Ishikawa (cell line): ENCODE measurements around the gene DAPK3.

Experiments
- CEBPB ChIP-seq: IDR thresholded peaks from 2 replicates; pipeline ENCODE4 v1.6.1; 2012
- CREB1 ChIP-seq: IDR thresholded peaks from 2 replicates; pipeline ENCODE4 v1.6.1; 2012; ENCODE audit warnings: low read depth
- EGR1 ChIP-seq: IDR thresholded peaks from 2 replicates; pipeline ENCODE4 v1.6.1; 2012
- EP300 ChIP-seq: IDR thresholded peaks from 2 replicates; pipeline ENCODE4 v1.6.1; 2012; ENCODE audit warnings: borderline replicate concordance
- FOXM1 ChIP-seq: IDR thresholded peaks from 2 replicates; pipeline ENCODE4 v1.6.1; 2012; ENCODE audit warnings: low read depth, borderline replicate concordance
- MAX ChIP-seq: IDR thresholded peaks from 2 replicates; pipeline ENCODE4 v1.6.1; 2012
- NFIC ChIP-seq: IDR thresholded peaks from 2 replicates; pipeline ENCODE4 v1.6.1; 2012
- RAD21 ChIP-seq: IDR thresholded peaks from 2 replicates; pipeline ENCODE4 v1.6.1; 2012; ENCODE audit warnings: low read depth
- REST ChIP-seq: IDR thresholded peaks from 2 replicates; pipeline ENCODE4 v1.6.1; 2012; ENCODE audit warnings: low read depth, mild to moderate bottlenecking
- TAF1 ChIP-seq: IDR thresholded peaks from 2 replicates; pipeline ENCODE4 v1.6.1; 2012; ENCODE audit warnings: low read depth, mild to moderate bottlenecking
- TCF12 ChIP-seq: IDR thresholded peaks from 2 replicates; pipeline ENCODE4 v1.6.1; 2012; ENCODE audit warnings: low read depth
- TEAD4 ChIP-seq: IDR thresholded peaks from 2 replicates; pipeline ENCODE4 v1.6.1; 2012
- USF1 ChIP-seq: IDR thresholded peaks from 2 replicates; pipeline ENCODE4 v1.6.1; 2012
- YY1 ChIP-seq: IDR thresholded peaks from 2 replicates; pipeline ENCODE4 v1.6.1; 2012; ENCODE audit warnings: low read depth
- ZBTB7A ChIP-seq: IDR thresholded peaks from 2 replicates; pipeline ENCODE4 v1.6.1; 2012; ENCODE audit warnings: low read depth

DAPK3 gene

GRCh38 chr19:3987619-3988371, 16.9 kb upstream of the DAPK3 start:
- TF ChIP-seq TAF1 (no peak), RAD21 (peak; percentile 46; the same call in 1 of the 2 replicates)

GRCh38 chr19:3986260-3987041, 15.6 kb upstream of the DAPK3 start:
- TF ChIP-seq EP300 = 0 out of 2 replicates have a peak, but pooled peaks have one; percentile 14
- TF ChIP-seq YY1 = no peak
- TF ChIP-seq TEAD4 = 0 out of 2 replicates have a peak, but pooled peaks have one; percentile 38
- no peak for TF ChIP-seq CREB1
- TF ChIP-seq NFIC = no peak
- TF ChIP-seq TCF12 = peak; percentile 26; the same call in 1 of the 2 replicates
- no peak for TF ChIP-seq REST
- TF ChIP-seq RAD21 = peak; percentile 54
- 0 out of 2 replicates have a peak, but pooled peaks have one; percentile 25 for TF ChIP-seq MAX

GRCh38 chr19:3985643-3986259, 14.9 kb upstream of the DAPK3 start:
- TF ChIP-seq FOXM1 = no peak
- no peak for TF ChIP-seq CREB1
- no peak for TF ChIP-seq RAD21
- no peak for TF ChIP-seq TAF1
- no peak for TF ChIP-seq YY1
- TF ChIP-seq USF1 = no peak

GRCh38 chr19:3984908-3985642, 14.2 kb upstream of the DAPK3 start, which contains the start of gene EEF2:
Gene EEF2 (minus strand): TSS chr19:3985463. CDS start chr19:3985380, 83 bp downstream.
- no peak for TF ChIP-seq FOXM1
- TF ChIP-seq CREB1 = peak; percentile 76
- no peak for TF ChIP-seq RAD21
- TF ChIP-seq TAF1 = peak; percentile 100
- TF ChIP-seq EP300 = peak; percentile 17; the same call in 1 of the 2 replicates
- TF ChIP-seq USF1 = peak; percentile 97
- peak; percentile 89 for TF ChIP-seq MAX
- peak; percentile 89 for TF ChIP-seq YY1
- TF ChIP-seq TCF12 = peak; percentile 65
- peak; percentile 7; the same call in 1 of the 2 replicates for TF ChIP-seq NFIC
- TF ChIP-seq ZBTB7A = no peak
- TF ChIP-seq CEBPB = 0 out of 2 replicates have a peak, but pooled peaks have one; percentile 26
- no peak for TF ChIP-seq REST
- peak; percentile 4; the same call in 1 of the 2 replicates for TF ChIP-seq EGR1
- TF ChIP-seq TEAD4 = no peak

- TF ChIP-seq TCF12 (no peak), ZBTB7A (0 out of 2 replicates have a peak, but pooled peaks have one; percentile 6), FOXM1 (no peak)
Observed at GRCh38 chr19:3984584-3984907, 13.6 kb upstream of the DAPK3 start.
